HG03175 (cell line): ENCODE measurements around the gene FAM209B.
"Not testable (repeated sequence)": the region's sequence is repeated elsewhere in the genome, so short reads cannot be mapped to it uniquely, and the experiment has no call there.

Experiments used
- ATAC-seq: cut with Tn5 transposase; IDR thresholded peaks from one replicate; pipeline ENCODE4 v1.9.1; 2021; ENCODE audit warnings: mild to moderate bottlenecking, moderate library complexity; ENCODE audit not compliant: unreplicated experiment

Gene FAM209B

GRCh38 chr20:56532946-56533345, at the start of gene FAM209B:
TSS of gene FAM209B (plus strand) at chr20:56533246. CDS start at chr20:56533342, 96 bp downstream.
- not testable (repeated sequence) for ATAC-seq

- ATAC-seq, result no peak
Observed at GRCh38 chr20:56483970-56484369, 49.1 kb upstream of the FAM209B start.

- no peak for ATAC-seq
Observed at GRCh38 chr20:56487216-56487615, 45.8 kb upstream of the FAM209B start.

- ATAC-seq, result no peak
Observed at GRCh38 chr20:56488566-56488965, 44.5 kb upstream of the FAM209B start.

- ATAC-seq, result no peak
Observed at GRCh38 chr20:56501116-56501515, 31.9 kb upstream of the FAM209B start.

GRCh38 chr20:56503916-56504315, 29.1 kb upstream of the FAM209B start:
- no peak for ATAC-seq

GRCh38 chr20:56504373-56505005, 28.6 kb upstream of the FAM209B start:
- ATAC-seq, result no peak

- no peak for ATAC-seq
Observed at GRCh38 chr20:56506103-56506502, 26.9 kb upstream of the FAM209B start.

- no peak for ATAC-seq
Observed at GRCh38 chr20:56511926-56512325, 21.1 kb upstream of the FAM209B start.

GRCh38 chr20:56513161-56514150, 19.6 kb upstream of the FAM209B start:
- no peak for ATAC-seq

- ATAC-seq, result no peak
Observed at GRCh38 chr20:56516631-56517030, 16.4 kb upstream of the FAM209B start.

- ATAC-seq, result no peak
Observed at GRCh38 chr20:56517211-56517610, 15.8 kb upstream of the FAM209B start.

GRCh38 chr20:56517641-56518040, 15.4 kb upstream of the FAM209B start:
- no peak for ATAC-seq

- ATAC-seq, result no peak
Observed at GRCh38 chr20:56518126-56518525, 14.9 kb upstream of the FAM209B start.

GRCh38 chr20:56518721-56519398, 14.2 kb upstream of the FAM209B start:
- ATAC-seq, result no peak

GRCh38 chr20:56519551-56519950, 13.5 kb upstream of the FAM209B start:
- no peak for ATAC-seq

- no peak for ATAC-seq
Observed at GRCh38 chr20:56520180-56520579, 12.9 kb upstream of the FAM209B start.

- not testable (repeated sequence) for ATAC-seq
Observed at GRCh38 chr20:56520746-56521354, 12.2 kb upstream of the FAM209B start.

- ATAC-seq, result no peak
Observed at GRCh38 chr20:56522311-56522710, 10.7 kb upstream of the FAM209B start.

- not testable (repeated sequence) for ATAC-seq
Observed at GRCh38 chr20:56524444-56524843, 8.6 kb upstream of the FAM209B start, which contains the start of gene FAM209A. TSS of gene FAM209A (plus strand) at chr20:56524744. CDS start at chr20:56524809, 65 bp downstream.

- no peak for ATAC-seq
Observed at GRCh38 chr20:56527521-56527920, 5.5 kb upstream of the FAM209B start.
